Measurements from ENCODE around the gene ANKRD60. TPM values are rescaled to one million over a fixed set of nuclear protein-coding genes. Genes with fewer than 3 reads are reported as not detected.

Gene ANKRD60
- total RNA-seq, 3 donors from 2014 or later, result not detected

- TF ChIP-seq CTCF (IDR thresholded peaks at IDR 0.05), result no peak
- no peaks in the 10 kb centered on the region for H3K36me3 ChIP-seq (ENCODE audit: low read depth)
- intact Hi-C loops (cut with DNase I, micrococcal nuclease), result no loop called here
- no peaks in the 10 kb centered on the region for H3K4me1 ChIP-seq (ENCODE audit: low read depth)
- DNase-seq (no peak), ATAC-seq (no peak)
- no peak overlapping the region for H3K4me3 ChIP-seq
- H3K9me3 ChIP-seq, result no peaks in the 10 kb centered on the region
Measured at GRCh38 chr20:58243653-58244410, 15.4 kb upstream of the ANKRD60 start.

GRCh38 chr20:58242824-58243223 is 14.4 kb upstream of the ANKRD60 start:
- Histone ChIP-seq H3K36me3 (ENCODE audit: low read depth) (no peaks in the 10 kb centered on the region), H3K9me3 (no peaks in the 10 kb centered on the region), H3K4me3 (no peak overlapping the region), H3K4me1 (ENCODE audit: low read depth) (no peaks in the 10 kb centered on the region)
- DNase-seq (no peak), ATAC-seq (no peak)
- intact Hi-C loops (cut with DNase I, micrococcal nuclease), result no loop called here
- TF ChIP-seq CTCF (IDR thresholded peaks at IDR 0.05), result no peak

GRCh38 chr20:58241766-58242465 is 13.5 kb upstream of the ANKRD60 start:
- no peak for TF ChIP-seq CTCF (IDR thresholded peaks at IDR 0.05)
- H3K4me1 ChIP-seq (ENCODE audit: low read depth), result no peaks in the 10 kb centered on the region
- no peaks in the 10 kb centered on the region for H3K36me3 ChIP-seq (ENCODE audit: low read depth)
- DNase-seq, result no peak
- ATAC-seq, result no peak
- no peak overlapping the region for H3K4me3 ChIP-seq
- intact Hi-C loops (cut with DNase I, micrococcal nuclease), result no loop called here
- no peaks in the 10 kb centered on the region for H3K9me3 ChIP-seq

- intact Hi-C loops (cut with DNase I, micrococcal nuclease), result no loop called here
- Histone ChIP-seq H3K4me3 (no peak overlapping the region), H3K9me3 (no peaks in the 10 kb centered on the region), H3K36me3 (ENCODE audit: low read depth) (no peaks in the 10 kb centered on the region), H3K4me1 (ENCODE audit: low read depth) (peaks cover 3% of the 10 kb centered on the region)
- no peak for DNase-seq
- ATAC-seq, result no peak
- no peak for TF ChIP-seq CTCF (IDR thresholded peaks at IDR 0.05)
Measured at GRCh38 chr20:58240471-58240870, 12.0 kb upstream of the ANKRD60 start.

GRCh38 chr20:58239216-58239615 is 10.8 kb upstream of the ANKRD60 start:
- intact Hi-C loops (cut with DNase I, micrococcal nuclease), result loop anchor here (5.0 to 10.0 kb wide), 2 partner anchors 208 to 216 kb away; no protein-coding TSS in a partner anchor
- Histone ChIP-seq H3K36me3 (ENCODE audit: low read depth) (no peaks in the 10 kb centered on the region), H3K4me1 (ENCODE audit: low read depth) (peaks cover 3% of the 10 kb centered on the region), H3K9me3 (no peaks in the 10 kb centered on the region), H3K4me3 (no peak overlapping the region)
- TF ChIP-seq CTCF (IDR thresholded peaks at IDR 0.05), result no peak
- ATAC-seq (no peak), DNase-seq (no peak)

Measured in mucosa of descending colon (tissue), 3 donors.